M059J (cell line): Measurements from ENCODE around the gene CTDSPL. TPM values are rescaled to one million over a fixed set of nuclear protein-coding genes. Genes with fewer than 3 reads are reported as not detected.
"Not testable (repeated sequence)": the region's sequence is repeated elsewhere in the genome, so short reads cannot be mapped to it uniquely, and the experiment has no call there.

Experiments
- DNase-seq: peaks from one replicate; pipeline ENCODE4 v3.0.0-alpha.2; 2012; ENCODE audit warnings: low read depth
- total RNA-seq: library from RNA; depleted of rRNA; stranded (reverse); fragments of >200 nt; shearing (Covaris generic); gene quantifications from 2 replicates; pipeline ENCODE4 v1.2.3, GENCODE V29; 2014

The CTDSPL gene
- total RNA-seq, 1 experiment from 2014 or later, result 18.3 TPM

DNA sequence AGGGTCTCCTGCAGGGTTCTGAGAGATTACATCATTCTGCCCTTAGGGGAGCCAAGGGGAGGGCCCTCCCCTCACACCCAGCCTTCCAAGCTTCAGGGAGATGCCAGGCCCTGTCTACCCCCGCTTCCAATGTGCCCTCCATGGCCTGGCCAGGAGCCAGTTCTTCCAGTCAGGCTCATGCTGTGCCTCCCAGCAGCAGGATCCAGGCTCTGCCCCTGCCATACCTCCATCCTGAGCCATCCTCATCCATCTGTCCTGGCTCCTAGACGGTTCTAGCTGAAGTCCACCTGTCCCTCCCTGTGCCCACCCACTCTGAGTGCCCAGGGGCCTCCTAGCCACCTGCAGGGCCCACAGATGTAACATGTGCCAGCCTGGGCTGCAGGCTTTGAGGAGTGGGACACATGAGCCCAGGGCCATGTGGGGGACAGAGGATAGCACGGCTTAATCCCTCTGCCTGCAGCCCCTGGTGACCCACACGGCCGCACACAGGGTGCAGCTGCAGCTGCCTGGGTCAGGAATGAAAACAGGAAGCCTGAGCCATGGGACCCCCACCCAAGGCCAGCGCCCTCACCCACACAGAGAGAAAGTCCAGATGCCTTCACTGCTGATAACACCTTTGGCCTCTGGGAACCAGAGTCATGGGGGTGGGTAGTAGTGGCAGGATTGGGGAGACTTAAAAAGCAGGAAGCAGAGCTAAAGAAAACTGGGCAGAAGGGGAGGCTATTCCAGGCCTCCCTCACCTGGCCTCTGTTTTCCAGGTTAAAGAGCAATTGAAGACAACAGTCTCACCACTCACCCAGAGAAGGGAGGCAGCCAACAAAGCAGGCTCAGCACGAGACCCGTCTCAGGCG lies 156.0 kb downstream of the CTDSPL start:
- no peak for DNase-seq

DNA sequence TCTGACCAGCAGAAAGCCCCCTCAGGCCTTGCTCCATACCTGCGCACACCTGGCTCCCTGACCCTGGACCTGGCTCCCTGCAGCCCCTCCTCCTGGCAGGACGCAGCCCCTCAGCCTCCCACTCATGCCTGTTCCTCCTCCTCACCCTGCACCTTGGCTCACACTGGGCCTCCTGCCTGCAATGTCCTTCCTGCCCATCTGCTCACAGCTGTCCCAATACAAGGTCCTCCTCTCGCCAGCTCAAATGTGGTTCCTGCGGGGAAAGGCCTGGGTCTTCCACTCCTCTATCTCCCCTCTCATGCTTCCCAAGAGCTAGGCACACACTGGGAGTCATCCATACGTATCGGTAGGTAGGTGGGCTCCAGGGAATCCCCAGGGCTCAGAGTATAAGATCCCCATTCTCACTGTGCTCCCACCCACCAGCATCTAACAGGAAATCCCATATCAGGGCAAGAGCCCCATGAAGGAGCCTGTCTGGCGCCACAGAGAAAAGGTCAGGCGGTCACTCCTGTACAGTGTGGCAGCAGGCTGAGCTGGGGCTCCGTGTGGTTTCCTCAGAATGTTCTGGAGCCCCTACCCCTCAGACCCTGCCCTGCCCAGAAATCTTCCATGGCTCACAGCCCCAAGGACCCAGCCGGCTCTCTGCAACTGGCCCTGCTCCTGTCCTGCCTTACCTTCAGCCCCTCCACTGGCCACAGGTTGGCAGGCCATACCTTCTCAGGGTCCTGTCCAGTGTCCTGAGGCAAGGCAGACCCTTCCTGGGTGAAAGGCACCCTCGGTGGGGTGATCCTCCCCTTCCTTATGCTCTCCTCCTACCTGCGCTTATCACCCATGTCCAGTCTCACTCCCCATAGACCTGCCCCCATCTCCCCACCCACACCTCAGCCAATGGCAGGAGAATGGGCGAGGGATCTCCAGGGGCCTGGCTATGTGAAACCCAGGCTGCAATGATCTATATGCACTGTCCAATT lies 156.9 kb downstream of the CTDSPL start:
- no peak for DNase-seq

DNA sequence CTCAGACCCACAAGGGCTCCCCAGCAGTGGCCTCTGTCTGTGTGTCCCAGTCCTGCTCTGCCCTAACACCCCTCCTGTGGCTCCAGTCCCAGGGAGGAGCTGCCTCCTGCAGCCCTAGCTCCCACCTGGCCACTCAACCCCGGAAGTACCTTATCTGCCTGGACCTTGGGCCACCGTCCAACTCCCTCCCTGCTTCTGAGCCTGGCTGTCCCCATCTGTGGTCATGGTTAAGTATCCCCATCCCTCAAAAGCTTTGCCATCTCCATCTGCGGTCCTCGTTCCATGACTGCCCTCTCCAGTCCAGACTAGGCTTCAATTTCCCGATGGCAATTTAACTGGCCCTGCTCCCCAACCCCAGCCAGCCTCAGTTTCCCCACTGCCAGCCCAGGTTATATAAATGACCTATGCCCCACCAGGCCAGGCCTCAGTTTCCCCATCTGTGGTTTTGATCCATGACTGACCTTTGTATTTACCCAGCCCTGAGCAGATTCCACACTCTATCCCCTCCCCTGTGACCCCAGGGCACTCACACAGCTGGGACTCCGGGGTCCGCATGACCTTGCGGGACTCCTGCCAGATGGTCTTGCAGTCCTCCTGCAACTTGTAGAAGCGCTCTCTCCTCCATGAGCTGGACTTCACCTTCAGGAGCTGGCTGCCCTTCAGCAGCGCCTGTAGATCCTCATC lies 158.1 kb downstream of the CTDSPL start:
- DNase-seq, result no peak

DNA sequence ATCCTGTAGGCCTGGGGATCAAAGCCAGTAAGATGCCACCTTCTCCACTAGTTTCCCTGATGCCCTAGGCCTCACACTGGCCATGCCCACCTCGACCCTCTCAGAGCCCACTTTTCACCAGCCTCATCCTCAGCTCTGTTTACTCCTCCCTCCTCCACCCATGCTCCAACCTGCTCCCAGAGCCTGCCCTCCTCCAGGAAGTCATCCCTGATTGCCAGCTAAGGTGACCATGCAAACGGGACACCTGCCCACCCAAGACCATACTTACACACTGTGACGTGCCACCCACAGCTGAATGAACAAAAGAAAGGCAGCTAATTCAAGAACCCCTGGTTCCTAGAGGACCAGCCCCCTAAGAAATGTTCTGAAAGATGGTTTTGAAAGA lies 158.7 kb downstream of the CTDSPL start:
- DNase-seq, result no peak

DNA sequence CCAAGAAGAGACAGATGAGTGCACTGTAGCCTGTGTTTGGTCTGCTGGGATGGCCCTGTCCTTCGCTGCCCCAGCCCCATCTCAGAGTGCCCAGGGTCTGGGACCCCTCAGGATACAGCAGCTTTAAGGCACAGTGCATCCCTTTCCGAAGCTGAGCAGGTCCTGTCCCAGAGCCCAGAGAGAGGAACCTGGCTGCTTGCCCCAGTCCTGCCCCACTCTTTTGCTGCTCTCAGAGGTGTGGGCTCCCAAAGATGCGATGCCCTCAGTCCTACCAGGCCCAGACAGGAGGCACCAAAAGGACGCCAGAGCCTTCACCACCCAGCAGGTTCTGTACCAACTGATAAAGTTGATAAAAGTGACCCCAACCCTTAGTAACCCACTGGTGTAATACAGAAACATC lies 159.5 kb downstream of the CTDSPL start:
- no peak for DNase-seq

DNA sequence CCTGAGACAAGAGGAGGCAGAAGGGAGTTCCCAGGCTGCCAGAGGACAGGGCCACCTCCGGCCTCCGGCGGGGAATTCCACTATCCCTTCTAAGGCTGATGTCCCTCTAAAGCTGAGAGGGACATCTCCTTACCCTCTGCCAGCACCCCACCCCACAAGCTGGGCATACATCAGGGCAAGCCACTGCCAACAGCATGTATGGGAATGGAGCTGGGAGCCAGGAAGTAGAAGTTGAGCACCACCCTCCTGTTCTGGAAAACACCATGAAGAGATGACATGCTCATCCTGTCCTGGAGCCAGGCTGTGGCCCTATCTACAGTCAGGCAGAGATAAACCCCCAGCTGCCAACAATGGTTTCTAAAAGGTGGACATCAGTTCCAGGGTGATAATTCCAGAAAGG lies 160.6 kb downstream of the CTDSPL start:
- no peak for DNase-seq

DNA sequence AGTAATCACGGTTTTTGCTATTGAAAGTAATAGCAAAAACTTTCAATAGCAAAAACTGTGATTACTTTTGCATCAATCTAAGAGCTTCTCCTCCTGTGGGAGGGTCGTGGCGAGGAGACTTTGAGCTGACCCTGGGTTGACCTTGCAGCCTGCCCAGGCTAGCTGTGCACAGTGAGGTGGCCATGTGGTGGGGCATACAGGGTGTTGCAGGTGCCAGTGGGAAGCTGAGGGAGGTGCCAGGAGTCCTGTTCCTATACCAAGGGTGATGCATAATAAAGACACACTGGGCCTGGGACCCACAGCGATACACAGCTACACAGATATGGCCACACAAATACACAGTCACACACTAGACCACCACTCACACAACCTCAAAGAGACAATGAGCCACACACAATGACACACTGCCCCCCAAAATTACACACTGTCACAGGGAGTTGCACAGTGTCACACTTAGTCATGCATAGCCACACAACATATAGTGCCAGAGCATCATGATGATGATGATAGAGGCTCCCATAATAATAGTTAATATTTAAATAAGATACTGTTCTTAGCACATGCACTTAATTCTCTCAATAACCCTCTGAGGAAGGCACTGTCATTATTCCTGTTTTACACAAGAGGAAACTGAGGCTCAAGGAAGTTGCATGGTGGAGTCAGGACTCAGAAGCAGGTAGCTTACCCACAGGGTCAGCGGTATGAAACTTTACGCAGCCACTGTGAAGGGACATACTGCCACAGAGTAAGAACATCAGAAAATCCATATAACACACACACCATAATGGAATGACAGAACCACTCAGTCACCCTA lies 161.4 kb downstream of the CTDSPL start:
- no peak for DNase-seq

DNA sequence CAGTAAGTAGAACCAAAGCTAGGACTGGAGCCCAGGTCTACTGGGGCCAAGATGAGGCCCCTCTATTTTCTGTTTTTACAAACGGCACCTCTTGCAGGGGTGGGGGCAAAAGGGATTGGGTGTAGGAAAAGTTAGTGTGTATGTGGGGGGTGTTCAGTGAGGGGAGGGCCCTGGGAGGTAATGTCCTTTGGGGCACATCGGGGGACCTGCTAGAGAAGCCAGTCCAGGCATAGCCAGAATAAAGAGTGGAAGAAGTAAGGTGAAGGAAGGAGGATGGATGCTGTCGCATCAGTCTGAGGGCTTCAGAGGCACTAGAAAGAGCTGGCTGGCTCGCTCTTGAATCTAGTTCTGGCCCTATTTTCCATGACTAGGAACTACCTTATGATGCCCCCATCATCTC lies 165.2 kb downstream of the CTDSPL start:
- no peak for DNase-seq

DNA sequence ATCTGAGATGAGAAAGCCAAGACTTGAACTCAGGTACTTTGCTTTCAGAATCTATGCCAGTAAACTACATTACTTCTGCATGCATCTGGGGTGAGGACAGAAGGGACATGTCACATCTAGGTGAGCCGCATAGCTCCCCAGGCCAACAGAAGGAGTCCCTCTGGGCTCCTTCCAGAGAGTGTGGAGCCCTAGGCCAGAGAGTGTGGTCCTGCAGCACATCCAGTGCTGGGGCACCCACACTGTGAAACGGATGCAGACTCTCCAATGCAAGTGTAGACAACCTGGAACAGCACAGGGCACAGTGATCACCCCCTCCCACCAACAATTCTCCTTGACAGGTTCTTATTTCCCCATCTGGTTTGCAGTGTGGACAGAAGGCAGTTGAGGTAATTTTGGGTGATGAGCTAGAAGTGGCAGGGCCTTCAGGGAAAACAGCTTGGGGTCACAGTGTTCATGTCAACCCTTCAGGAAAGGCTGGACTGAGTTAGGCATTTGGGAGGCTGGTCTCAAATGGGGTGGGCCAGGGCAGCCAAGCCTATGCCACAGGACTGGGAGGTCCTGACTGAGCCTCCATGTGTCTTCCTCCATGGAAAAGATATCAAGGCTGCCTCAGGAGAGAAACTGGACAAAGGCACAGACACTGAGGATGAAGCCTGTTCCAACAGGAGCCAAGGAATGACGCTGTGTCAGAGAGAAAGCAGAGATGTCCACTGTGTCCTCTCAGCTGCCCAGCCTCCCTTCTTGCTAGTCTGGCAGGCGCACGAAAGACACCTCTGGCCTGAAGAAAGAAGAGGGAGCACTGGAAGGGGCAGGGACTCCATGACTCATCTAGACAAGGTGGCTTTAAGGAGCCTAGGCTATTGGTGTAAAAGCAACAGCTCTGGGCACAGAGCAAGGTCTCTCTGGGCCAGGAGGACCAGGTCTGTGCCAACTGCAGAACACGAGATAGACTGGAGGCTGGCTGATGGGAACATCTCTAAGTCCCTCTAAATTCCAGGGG lies 166.1 kb downstream of the CTDSPL start:
- DNase-seq, result peak; percentile 5

DNA sequence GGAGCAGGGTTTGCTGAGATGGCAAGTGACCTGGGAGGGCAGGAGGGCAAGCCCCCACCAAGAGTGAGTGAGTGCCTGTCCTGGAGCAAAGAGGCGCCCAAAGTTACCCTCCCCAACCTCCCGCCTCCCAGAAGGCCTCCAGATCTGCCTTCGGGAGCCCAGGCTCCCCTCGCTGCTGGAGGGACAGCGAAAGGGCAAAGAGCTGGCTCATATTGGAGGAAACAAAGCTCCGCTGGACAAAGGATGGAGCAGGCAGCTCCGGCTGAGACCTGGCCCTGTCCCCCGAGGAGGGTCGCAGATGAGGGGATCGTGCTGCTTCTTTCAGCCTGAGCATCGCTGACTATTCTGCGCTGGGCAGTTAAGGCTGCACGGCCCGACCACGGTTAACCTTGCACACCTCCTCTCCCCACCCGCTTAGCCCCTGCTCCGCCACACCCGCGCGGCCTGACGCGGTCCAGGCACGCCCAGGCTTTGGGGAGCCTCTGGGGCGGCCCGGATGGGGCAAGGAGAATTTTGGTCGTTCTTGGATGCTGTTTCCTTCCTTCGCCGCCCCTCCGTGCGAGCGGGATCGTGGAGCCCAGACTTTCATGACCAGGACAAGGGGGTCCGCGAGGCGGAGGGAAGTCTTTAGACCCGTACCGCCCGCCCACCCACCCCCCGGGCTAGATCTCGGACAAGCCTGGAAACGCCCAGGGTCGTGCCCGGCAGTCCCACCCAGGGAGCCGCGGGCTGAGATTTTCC lies 167.1 kb downstream of the CTDSPL start:
- DNase-seq, result no peak

DNA sequence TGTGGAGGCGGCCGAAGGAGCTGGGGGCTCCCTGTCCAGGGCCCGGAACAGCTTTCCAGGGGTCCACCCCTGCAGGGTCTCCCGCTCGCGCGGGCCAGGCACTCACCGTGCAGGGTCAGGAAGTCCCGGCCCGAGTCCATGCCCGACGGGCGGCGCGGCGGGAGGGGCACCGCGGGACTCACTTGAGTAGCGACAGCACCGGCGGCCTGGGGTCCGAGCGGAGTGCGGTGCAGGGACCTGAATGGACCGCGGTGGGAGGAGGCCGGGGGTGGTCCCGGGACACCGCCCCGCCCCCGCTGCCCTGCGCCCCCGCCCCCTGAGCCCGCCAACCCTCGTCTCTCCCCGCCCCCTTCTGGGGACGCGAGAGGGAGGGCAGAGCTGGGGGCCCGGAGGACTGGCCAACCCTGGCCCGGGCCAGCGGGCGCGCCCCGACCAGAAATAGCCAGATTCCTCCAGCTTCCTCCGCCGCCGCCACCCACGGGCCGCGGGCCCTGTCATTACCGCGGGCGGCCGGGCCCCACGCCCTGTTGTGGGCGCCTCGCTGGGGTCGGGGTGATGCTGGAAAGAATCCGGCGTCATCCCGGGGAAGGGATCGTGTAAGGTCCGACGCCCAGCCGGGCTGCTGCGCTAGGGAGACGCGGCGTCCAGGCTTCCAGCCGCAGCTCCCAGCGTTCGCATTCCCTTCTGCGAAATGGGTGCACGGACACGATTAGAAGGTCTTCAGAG lies 167.9 kb downstream of the CTDSPL start, which contains the start of gene PLCD1:
TSS of gene PLCD1 (minus strand) at position 243 of the 726 bp plus-strand sequence. CDS start at position 140, 103 bp downstream.
- DNase-seq, result peak; percentile 26

DNA sequence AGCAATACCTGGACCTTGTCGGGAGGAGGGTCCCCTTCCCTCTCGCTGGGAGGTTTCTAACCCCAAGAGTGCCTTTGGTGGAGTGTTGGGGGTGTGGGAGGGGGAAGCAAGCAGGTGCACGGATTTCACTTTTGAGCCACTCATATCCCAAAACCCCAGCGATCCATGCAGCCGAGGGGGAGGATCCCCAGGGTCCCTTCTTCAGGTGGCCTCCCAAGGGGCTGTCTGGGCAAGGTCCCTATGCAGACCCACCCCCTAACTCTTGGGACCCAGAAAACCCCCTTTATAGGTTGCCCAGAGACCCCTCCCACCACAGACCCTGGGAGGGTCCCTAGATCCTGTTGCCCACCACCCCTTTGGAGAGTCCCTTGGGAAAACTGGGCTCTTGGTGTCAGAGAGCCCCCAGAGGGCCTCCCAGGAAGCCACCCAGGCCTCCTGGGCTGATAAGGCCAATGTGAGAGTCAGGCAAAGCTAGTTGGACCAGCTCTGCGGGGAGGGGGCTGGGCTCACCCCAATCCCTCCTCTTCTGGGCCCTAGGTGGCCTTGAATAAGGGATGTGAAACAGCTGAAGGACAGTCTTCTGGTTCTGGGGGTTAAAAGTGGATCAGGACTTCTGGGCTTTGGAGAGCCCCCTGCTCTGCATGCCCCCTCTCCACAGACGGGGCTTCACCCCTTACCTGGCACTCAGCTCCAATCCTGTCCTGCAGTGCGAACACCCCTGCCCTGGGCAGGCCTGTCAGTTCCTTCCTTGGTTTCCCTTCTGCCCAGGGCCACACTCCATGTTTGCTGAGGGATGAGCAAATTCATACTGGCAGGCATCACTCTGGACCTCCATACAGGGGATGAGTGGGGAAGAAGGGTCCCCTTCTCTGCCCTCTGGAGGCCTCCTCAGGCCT lies 168.7 kb downstream of the CTDSPL start:
- no peak for DNase-seq

DNA sequence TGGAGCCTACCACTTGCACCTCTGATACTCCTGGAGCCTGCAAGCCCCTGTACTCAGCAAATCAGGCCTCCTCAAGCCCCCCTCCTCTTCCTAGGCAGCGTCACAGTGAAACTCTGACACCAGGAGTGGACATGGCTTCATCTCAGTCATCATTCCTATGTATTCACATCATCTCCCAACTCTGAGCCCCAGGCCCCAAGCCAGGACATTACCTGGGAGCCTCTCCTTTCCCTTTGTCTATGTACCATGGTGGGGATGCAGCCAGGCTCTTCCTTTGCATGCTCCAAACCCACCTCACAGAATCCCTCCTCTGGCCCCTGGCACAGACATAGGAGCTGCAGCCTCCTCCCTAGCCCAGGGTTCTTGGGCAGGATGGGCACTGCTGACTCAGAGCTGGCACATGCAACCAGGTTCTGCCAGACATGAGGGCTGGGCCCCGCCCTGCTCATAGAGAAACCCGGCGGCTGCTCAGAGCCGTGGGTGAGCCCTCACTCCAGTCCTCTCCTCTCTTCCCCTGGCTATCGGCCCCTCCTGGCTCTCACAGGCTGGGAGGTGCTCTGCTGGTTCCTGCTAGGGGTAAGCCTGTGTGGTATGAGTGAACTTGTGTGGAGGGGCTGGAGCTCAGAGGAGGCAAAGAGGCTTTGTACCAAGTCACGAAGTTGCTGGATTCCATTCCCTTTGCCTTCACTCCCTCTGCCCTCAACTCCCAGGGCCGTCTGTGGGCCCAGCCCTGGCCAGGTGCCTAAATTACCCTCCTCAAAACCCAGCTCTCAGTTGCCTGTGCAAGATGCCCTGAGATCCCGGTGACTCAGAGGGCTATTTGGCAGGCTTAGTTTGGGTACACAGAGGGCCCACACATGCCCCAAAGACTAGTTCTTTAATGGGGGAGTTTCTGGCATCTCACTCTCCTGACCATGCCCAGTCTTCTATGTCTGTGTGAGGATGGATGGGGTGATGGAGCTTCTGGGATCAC lies 169.6 kb downstream of the CTDSPL start:
- DNase-seq, result peak; percentile 79

DNA sequence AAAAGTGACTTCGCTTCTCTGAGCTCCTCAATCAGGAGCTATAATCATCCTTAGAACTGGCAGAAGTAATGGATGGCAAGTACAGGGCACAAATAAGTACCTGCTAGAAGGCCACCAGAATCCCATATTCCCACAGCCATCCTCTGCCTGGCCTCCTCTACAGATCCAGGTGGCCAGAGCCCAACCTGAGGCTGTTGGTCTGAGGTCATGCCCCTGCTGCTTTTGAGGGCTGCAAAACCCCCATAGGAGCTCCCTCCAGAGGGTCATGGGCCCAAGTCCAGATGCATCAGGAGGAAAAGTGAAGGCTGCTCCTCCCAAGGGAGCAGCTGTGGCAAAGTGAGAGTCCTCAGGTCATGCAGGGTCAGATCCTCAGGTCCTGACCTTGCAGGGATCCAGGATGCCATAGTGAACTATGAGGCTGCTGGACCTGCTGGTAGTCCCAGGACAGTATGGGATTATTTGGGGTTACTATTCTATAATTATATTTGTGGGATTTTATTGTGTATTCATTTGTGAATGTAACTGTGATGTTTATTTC lies 170.7 kb downstream of the CTDSPL start:
- no peak for DNase-seq

DNA sequence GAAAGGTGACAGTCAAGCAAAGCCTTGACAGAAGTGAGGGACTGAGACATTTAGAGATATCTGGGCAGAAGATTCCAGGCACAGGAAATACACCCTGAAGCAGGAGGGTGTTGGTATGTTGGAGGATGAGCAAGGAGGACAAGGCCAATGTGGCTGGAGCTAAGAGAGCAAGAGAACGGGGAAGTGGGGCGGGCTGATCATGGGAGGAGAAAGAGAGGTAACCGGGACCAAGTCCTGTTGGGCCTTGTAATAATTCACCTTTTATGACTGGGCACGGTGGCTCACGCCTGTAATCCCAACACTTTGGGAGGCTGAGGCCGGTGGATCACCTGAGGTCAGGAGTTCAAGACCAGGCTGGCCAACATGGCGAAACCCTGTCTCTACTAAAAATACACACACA lies 171.9 kb downstream of the CTDSPL start:
- not testable (repeated sequence) for DNase-seq
